Caki2 (cell line): ENCODE results near the gene CADM1. TPM values are rescaled to one million over a fixed set of nuclear protein-coding genes. Genes with fewer than 3 reads are reported as not detected.
A peak's percentile ranks its signal among the peaks of the same experiment; 100 is the strongest.

Experiments used
- DNase-seq: peaks from one replicate; pipeline ENCODE4 v3.0.0-alpha.2; 2015; ENCODE audit warnings: low read depth
- in situ Hi-C: cut with HindIII; loops from 2 replicates; pipeline ENCODE4 v1.10.0; 2016; ENCODE audit warnings: low sequenced_read_pairs, low pct_unique_long_range_greater_than_20kb, mixed read lengths
- total RNA-seq: library from RNA; depleted of rRNA; stranded (reverse); fragments of >200 nt; shearing (Covaris generic); gene quantifications from 2 replicates; pipeline ENCODE4 v1.2.3, GENCODE V29; 2014; ENCODE audit warnings: low replicate concordance

The CADM1 gene
- total RNA-seq, 1 experiment from 2014 or later: 28.2 TPM

- in situ Hi-C loops: no loop called here
- DNase-seq: no peak
These were observed 221.3 kb downstream of the CADM1 start for GRCh38 chr11:115282923-115283322.

- in situ Hi-C loops: no loop called here
- no peak for DNase-seq
These were observed 223.4 kb downstream of the CADM1 start for GRCh38 chr11:115280775-115281174.

DNA sequence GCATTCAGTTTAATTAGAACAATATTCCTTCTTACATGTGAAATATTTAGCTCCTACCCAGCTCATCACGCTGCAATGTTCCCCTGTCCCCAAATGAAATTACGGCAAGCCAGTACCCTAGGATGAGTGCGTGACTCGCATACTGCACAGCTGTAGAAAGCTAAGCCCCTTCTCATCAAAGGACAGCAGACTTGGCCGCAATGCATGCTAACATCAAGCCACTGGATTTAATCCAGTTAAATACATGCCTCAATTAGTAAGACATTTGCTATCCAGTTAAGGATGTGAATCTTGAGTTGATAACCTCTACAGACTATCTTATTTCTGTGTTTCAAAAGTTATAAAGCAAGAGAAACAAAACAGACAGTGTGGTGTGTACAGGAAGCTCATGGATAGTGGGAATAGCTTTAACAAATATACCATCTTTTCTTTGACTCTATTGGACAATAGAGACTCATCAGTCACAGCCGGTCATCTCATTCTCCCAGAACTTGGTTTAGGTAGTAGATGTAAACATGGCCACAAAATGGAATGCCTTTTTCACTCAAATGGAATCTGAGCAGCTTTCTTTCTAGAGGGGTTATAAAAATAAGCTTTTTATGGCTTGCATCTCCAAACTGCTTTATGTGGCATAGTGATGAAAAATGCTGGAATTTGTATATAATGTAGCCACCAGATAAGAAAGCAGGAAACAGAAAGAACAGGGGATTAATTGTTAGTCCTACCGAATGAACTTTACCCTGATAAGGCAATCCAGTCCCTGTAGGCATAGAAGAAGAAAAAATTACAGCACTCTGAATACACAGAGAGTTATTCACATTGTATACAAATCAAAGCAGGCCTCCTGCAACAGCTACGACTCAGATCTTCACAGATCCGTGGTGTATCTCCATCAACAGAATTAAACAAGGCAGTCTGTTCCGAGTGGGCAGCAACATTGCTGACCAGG lies 224.1 kb downstream of the CADM1 start:
- DNase-seq: peak; percentile 14
- in situ Hi-C loops: no loop called here

- DNase-seq: no peak
- in situ Hi-C loops: no loop called here
These were observed 227.4 kb downstream of the CADM1 start for GRCh38 chr11:115276799-115277198.

GRCh38 chr11:115276191-115276590 lies 228.0 kb downstream of the CADM1 start:
- no peak for DNase-seq
- in situ Hi-C loops: no loop called here

DNA sequence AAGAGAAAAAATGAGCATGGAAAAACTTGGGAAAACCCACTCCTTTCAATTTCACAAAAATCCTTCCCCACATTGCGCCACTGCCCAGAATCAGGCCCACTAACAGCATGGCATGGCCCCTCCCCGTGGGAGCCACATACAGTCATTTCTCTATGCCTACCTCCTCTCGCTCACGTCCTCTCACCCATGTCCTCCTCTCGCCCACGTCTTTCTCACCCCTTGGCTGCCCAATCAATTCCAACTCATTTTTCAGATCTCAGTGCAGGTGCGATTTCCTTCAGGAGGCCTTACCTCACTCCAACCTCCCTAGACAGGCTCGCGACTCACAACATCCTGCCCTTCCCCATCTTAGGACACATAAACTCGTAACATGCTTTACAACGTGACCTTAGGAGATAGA lies 229.2 kb downstream of the CADM1 start:
- in situ Hi-C loops: no loop called here
- DNase-seq: no peak

GRCh38 chr11:115272925-115273324 lies 231.3 kb downstream of the CADM1 start:
- in situ Hi-C loops: no loop called here
- DNase-seq: no peak

DNA sequence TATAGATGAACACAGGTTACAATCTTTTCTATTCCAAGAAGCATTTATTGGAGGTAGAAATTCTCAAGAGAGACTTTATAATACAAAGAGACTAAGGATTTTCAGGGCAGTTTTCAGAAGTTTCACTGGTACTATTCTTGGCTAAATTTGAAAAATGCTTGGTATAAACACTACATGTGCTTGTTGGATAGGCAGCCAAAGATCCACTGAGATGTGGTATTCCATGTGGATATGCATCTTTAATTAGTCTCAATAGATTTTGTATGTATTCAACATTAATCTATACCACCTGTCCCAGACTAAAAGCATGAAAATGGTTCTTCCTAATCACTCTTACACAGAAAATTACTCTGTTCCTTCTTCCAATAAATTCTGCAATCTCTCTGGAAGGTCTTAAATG lies 232.6 kb downstream of the CADM1 start:
- DNase-seq: no peak
- in situ Hi-C loops: no loop called here

DNA sequence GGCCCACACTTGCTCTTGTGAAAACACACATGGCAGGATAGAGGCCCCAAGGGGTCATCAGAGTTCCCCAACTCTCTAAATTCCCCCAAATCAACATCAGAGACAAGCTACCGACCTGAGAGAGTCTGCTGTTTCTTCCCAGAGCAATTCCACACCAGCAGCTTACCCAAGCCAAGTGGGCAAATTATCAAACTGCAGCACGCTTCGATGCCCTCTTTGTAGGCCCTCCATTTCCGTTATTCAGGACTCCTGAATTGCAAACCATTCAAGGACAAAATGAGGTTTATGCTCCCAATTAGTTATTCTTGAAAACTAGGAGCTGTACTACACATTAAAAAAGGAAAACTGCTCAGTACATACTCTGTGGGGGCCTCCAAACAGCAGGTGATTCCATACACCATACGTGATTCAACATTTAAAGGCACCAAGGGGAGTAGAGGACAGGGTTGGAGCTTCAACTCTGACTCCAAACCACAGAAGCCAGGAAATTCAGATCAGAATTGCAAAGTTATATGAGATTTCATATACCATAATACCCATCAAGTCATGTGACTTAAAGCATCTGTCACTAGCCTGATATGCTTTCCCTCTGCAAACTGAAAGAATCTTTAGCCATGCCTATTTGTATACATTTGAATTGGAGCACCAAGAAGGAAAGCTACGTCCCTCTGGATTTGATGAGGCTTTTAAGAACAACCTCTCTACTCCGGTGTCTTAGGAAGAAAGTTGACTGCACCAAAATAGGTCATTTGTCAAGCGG lies 234.8 kb downstream of the CADM1 start:
- no peak for DNase-seq
- in situ Hi-C loops: no loop called here

GRCh38 chr11:115267871-115268270 lies 236.3 kb downstream of the CADM1 start:
- in situ Hi-C loops: no loop called here
- DNase-seq: no peak

- in situ Hi-C loops: no loop called here
- DNase-seq: no peak
These were observed 236.9 kb downstream of the CADM1 start for GRCh38 chr11:115267238-115267781.

GRCh38 chr11:115266066-115266639 lies 238.1 kb downstream of the CADM1 start:
- in situ Hi-C loops: no loop called here
- DNase-seq: no peak

GRCh38 chr11:115263799-115264656 lies 240.2 kb downstream of the CADM1 start:
- in situ Hi-C loops: no loop called here
- DNase-seq: no peak

- DNase-seq: no peak
- in situ Hi-C loops: no loop called here
These were observed 246.0 kb downstream of the CADM1 start for GRCh38 chr11:115258216-115258615.

- DNase-seq: no peak
- in situ Hi-C loops: no loop called here
These were observed 246.5 kb downstream of the CADM1 start for GRCh38 chr11:115257678-115258077.

GRCh38 chr11:115257270-115257669 lies 246.9 kb downstream of the CADM1 start:
- DNase-seq: no peak
- in situ Hi-C loops: no loop called here

DNA sequence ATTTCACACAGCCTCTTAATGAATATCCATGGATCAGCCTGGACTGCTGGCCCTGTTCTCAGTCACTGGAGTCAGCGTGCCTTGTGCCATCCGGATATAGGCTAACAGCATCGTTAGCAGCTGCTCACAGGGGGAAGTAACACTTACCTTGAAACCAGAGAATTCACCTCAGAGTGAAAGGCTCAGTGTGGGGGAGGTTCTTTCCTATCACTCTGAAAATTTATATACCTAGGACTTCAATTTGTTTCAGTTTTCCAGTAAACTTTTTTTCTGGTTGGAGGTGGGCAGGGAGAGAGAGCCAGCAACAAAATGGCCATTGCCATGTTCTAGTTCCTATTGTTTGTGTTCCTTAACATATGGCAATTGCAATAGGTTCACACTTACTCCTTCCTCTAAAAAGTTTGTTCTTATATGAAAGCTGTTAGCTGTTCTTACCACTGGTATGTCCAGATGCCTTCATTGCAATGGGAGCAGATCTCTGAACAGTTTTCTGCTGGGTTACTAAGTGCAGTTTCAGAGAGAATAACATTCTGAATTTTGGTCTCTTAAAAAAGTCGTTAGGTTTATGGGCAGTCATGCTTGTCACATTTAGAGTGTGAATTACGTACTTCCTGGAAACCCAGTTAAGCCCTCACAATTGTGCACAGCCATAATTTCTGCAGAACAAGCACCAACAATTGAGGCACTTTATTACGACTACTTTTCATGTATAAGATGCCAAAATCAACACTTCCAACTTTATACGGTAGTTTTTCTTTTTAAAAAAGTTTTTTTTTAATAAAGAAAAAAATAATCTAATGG lies 247.6 kb downstream of the CADM1 start:
- in situ Hi-C loops: no loop called here
- DNase-seq: no peak
